ENCODE measurements around the gene SMYD3. TPM values are rescaled to one million over a fixed set of nuclear protein-coding genes. Genes with fewer than 3 reads are reported as not detected.

Gene SMYD3
- total RNA-seq, 1 experiment from 2014 or later, result 17.4 TPM

DNA sequence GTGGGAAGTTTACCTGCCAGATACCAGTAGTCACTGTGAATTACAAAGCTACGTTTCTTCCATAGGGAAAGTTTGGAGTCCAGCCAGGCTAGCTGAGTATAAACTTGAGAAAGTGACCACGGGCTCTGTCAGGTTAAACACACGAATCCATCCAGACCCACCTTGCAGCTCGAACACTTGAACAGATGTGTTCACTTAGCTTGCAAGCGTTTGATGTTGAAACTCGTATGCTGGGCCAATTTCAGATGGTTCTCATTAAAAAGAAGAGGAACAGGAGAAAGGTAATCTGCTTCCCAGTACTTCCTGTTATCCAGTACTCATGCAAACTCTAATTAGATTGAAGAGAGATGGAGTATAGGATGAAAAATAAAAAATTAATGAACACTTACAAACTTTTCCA lies 636.4 kb downstream of the SMYD3 start:
- H3K9me3 ChIP-seq (ENCODE audit: control insufficient read depth, insufficient read depth, low read depth, low read length), result no peaks in the 10 kb centered on the region
- POLR2A ChIA-PET, result no interaction called here
- no peak overlapping the region for H3K4me3 ChIP-seq (ENCODE audit: low read depth in 2 of 2, low read length in 2 of 2)
- ATAC-seq (no peak), DNase-seq (ENCODE audit: low read depth, low spot score) (no peak)
- no peaks in the 10 kb centered on the region for H3K27me3 ChIP-seq (ENCODE audit: control insufficient read depth, insufficient read depth, low read length)
- no peaks in the 10 kb centered on the region for H3K4me1 ChIP-seq (ENCODE audit: control insufficient read depth, insufficient read depth, low read length)
- H3K36me3 ChIP-seq (ENCODE audit: control insufficient read depth, insufficient read depth, low read length), result no peaks in the 10 kb centered on the region
- in situ Hi-C loops (cut with HindIII; ENCODE audit: low pct_unique_long_range_greater_than_20kb, low sequenced_read_pairs), result no loop called here
- no peak overlapping the region for H3K27ac ChIP-seq (ENCODE audit: low read length)
- intact Hi-C loops (cut with micrococcal nuclease; ENCODE audit: unreplicated experiment), result no loop called here
- TF ChIP-seq TCF7L2 (IDR thresholded peaks at IDR 0.05; ENCODE audit: low read depth, low read length) (no peak), SIN3A (IDR thresholded peaks at IDR 0.05; ENCODE audit: borderline replicate concordance, insufficient read depth, low read depth, low read length) (no peak), POLR2AphosphoS5 (IDR thresholded peaks at IDR 0.05; ENCODE audit: low read depth, low read length) (no peak)
- TF ChIP-seq, protein P1, sequence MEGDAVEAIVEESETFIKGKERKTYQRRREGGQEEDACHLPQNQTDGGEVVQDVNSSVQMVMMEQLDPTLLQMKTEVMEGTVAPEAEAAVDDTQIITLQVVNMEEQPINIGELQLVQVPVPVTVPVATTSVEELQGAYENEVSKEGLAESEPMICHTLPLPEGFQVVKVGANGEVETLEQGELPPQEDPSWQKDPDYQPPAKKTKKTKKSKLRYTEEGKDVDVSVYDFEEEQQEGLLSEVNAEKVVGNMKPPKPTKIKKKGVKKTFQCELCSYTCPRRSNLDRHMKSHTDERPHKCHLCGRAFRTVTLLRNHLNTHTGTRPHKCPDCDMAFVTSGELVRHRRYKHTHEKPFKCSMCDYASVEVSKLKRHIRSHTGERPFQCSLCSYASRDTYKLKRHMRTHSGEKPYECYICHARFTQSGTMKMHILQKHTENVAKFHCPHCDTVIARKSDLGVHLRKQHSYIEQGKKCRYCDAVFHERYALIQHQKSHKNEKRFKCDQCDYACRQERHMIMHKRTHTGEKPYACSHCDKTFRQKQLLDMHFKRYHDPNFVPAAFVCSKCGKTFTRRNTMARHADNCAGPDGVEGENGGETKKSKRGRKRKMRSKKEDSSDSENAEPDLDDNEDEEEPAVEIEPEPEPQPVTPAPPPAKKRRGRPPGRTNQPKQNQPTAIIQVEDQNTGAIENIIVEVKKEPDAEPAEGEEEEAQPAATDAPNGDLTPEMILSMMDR (IDR thresholded peaks at IDR 0.05), result no peak
- TF ChIP-seq, protein P2, sequence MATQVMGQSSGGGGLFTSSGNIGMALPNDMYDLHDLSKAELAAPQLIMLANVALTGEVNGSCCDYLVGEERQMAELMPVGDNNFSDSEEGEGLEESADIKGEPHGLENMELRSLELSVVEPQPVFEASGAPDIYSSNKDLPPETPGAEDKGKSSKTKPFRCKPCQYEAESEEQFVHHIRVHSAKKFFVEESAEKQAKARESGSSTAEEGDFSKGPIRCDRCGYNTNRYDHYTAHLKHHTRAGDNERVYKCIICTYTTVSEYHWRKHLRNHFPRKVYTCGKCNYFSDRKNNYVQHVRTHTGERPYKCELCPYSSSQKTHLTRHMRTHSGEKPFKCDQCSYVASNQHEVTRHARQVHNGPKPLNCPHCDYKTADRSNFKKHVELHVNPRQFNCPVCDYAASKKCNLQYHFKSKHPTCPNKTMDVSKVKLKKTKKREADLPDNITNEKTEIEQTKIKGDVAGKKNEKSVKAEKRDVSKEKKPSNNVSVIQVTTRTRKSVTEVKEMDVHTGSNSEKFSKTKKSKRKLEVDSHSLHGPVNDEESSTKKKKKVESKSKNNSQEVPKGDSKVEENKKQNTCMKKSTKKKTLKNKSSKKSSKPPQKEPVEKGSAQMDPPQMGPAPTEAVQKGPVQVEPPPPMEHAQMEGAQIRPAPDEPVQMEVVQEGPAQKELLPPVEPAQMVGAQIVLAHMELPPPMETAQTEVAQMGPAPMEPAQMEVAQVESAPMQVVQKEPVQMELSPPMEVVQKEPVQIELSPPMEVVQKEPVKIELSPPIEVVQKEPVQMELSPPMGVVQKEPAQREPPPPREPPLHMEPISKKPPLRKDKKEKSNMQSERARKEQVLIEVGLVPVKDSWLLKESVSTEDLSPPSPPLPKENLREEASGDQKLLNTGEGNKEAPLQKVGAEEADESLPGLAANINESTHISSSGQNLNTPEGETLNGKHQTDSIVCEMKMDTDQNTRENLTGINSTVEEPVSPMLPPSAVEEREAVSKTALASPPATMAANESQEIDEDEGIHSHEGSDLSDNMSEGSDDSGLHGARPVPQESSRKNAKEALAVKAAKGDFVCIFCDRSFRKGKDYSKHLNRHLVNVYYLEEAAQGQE (IDR thresholded peaks at IDR 0.05; ENCODE audit: insufficient read depth in 1 of 2, low read depth in 2 of 2, low read length in 1 of 2), result no peak
- BruUV-seq (replicated peaks), result no TSS peak
- CTCF ChIA-PET, result no interaction called here

DNA sequence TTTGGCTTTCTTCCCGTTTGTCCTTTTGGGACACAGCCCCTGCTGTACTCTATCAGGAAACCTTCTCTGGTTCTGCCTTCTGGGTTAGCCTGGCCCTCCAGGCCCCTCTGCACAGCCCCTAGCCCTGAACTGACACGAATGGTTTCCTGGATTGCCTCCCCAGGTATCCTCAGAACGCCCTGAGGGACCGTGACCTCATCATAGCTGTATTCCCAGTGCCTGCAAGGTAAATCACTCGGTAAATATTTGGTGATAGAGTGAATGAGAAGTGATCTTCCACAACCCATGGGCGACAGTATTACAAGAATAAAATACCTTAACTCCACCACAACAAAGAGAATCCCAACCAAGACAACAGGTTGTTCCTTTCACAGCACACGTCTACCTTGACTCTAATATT lies 637.2 kb downstream of the SMYD3 start:
- no peak for DNase-seq (ENCODE audit: low read depth, low spot score)

More for the DNA sequence above, 637.2 kb downstream of the SMYD3 start:
- Histone ChIP-seq H3K4me1 (ENCODE audit: control insufficient read depth, insufficient read depth, low read length) (no peaks in the 10 kb centered on the region), H3K27ac (ENCODE audit: low read length) (no peak overlapping the region), H3K27me3 (ENCODE audit: control insufficient read depth, insufficient read depth, low read length) (no peaks in the 10 kb centered on the region), H3K9me3 (ENCODE audit: control insufficient read depth, insufficient read depth, low read depth, low read length) (no peaks in the 10 kb centered on the region), H3K4me3 (ENCODE audit: low read depth in 2 of 2, low read length in 2 of 2) (no peak overlapping the region), H3K36me3 (ENCODE audit: control insufficient read depth, insufficient read depth, low read length) (no peaks in the 10 kb centered on the region)
- CTCF ChIA-PET, result no interaction called here
- intact Hi-C loops (cut with micrococcal nuclease; ENCODE audit: unreplicated experiment), result no loop called here
- in situ Hi-C loops (cut with HindIII; ENCODE audit: low pct_unique_long_range_greater_than_20kb, low sequenced_read_pairs), result no loop called here
- POLR2A ChIA-PET, result no interaction called here
- no peak for TF ChIP-seq POLR2AphosphoS5 (IDR thresholded peaks at IDR 0.05; ENCODE audit: low read depth, low read length)
- TF ChIP-seq, protein P2 (IDR thresholded peaks at IDR 0.05; ENCODE audit: insufficient read depth in 1 of 2, low read depth in 2 of 2, low read length in 1 of 2), result no peak
- TF ChIP-seq, protein P1 (IDR thresholded peaks at IDR 0.05), result no peak
- TF ChIP-seq TCF7L2 (IDR thresholded peaks at IDR 0.05; ENCODE audit: low read depth, low read length), result no peak
- TF ChIP-seq SIN3A (IDR thresholded peaks at IDR 0.05; ENCODE audit: borderline replicate concordance, insufficient read depth, low read depth, low read length), result no peak
- no TSS peak for BruUV-seq (replicated peaks)
- ATAC-seq, result no peak

All from Panc1 (cell line).